AG09319 (cell line): ENCODE results near the gene XRCC2.
"Not testable (repeated sequence)": the region's sequence is repeated elsewhere in the genome, so short reads cannot be mapped to it uniquely, and the experiment has no call there.

Experiments
- DNase-seq: peaks from one replicate; pipeline ENCODE4 v3.0.0-alpha.2; 2010; ENCODE audit warnings: low read depth; ENCODE audit errors: extremely low read depth
- CTCF ChIP-seq: IDR thresholded peaks from 2 replicates; pipeline ENCODE4 v1.5.1; 2011; ENCODE audit warnings: low read depth, mild to moderate bottlenecking, inconsistent platforms, low read length, moderate library complexity

The XRCC2 gene

DNA sequence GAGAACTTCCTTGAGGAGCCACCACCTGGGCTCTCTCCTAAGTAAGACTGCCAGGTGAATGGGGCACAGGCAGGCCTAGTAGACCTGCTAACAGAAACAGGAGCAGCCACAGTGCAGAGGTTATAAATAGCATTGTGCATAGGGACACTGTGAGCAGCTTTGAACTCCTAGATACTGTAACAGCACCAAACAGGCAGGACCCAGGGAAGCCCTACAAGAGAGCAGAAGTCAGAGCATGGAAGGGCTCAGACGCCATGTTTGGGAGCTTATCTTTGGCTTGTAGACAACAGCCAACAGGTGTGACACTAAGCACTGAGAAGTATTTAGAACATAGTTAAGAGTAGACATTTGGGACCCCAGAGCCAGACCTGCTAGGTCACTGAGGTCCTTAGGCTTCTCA lies 14.5 kb downstream of the XRCC2 start:
- TF ChIP-seq CTCF, result no peak
- no peak for DNase-seq

DNA sequence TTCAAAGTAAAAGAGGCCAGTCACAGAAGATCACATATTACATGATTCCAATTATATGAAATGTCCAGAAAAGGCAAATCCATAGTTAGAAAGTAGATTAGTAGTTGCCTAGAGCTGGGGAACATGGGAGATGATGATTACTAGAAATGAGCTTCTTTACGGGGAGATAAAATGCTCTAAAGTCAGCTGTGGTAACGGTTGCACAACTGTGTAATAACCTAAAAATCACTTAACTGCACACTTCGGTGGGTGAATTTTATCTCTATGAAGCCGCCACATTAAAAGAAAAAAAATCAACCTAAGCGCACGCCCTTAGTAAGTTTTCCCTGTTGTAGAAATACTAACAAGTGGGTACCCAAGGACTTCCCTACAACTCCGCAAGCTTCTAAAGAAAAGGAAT lies 15.9 kb downstream of the XRCC2 start:
- no peak for DNase-seq
- no peak for TF ChIP-seq CTCF

- no peak for TF ChIP-seq CTCF
- no peak for DNase-seq
These were observed 21.0 kb downstream of the XRCC2 start for GRCh38 chr7:152654971-152655370.

DNA sequence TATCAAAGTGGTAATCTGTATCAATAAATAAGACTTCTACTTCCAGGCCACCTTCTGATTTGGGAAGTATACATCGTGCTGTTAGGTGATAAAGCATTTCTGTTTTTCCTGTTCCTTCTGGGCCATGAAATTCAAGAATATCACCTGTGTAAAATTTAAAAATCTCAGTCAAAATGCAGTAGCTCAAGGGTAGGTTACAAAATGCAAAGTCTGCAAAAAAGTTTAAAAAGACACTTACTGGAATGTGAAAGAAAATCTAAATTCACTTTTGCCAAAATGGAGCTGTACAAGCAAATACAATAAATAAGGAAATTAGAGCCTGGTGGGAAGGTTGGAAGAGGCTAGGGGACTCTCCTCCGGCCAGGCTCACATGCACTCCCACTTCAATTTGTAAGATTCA lies 26.7 kb downstream of the XRCC2 start:
- no peak for TF ChIP-seq CTCF
- no peak for DNase-seq

- no peak for TF ChIP-seq CTCF
- DNase-seq, result no peak
These were observed 28.9 kb downstream of the XRCC2 start for GRCh38 chr7:152647009-152647408.

DNA sequence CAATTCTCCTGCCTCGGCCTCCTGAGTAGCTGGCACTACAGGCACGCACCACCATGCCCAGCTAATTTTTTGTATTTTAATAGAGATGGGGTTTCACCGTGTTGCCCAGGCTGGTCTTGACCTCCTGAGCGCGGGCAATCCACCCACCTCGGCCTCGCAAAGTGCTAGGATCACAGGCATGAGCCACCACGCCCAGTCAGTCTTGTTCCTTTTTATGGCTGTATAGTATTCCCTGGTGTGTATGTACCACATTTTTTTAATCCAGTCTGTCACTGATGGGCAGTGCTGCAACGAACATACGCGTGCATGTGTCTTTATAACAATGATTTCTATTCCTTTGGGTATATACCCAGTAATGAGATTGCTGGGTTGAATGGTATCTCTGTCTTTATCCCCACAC lies 29.4 kb downstream of the XRCC2 start:
- DNase-seq, result not testable (repeated sequence)

DNA sequence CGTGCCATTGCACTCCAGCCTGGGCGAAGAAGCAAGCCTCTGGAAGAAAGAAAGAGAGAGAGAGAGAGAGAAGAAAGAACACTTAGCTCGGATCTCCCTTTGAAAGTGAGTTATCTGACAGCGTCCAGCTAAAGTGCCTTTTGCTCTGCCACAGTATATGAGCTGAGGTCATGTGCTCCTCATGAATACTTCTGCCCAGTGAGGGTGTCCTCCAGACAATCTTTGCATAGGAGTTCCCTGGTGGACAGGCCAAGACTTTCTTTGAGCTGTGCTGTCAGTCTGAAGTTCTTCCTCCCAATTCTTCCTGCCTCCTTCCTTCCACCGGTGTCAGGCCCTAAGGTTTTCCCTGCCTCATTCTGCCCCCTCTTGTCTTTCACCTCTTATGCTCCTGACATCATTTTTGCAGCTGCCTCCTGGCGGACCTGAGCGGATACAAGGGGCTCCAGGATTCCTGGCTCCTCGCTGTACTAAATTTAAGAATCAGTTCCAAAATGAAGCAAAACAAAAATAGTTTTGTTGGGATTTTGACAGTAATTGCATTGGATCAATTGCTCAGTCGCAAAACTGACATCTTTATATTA lies 31.9 kb downstream of the XRCC2 start:
- DNase-seq, result no peak
- no peak for TF ChIP-seq CTCF

GRCh38 chr7:152641384-152641783 lies 34.6 kb downstream of the XRCC2 start:
- no peak for DNase-seq
- TF ChIP-seq CTCF, result no peak
